AG04449 (cell line): ENCODE results near the gene STAT6.
"Not testable (repeated sequence)": the region's sequence is repeated elsewhere in the genome, so short reads cannot be mapped to it uniquely, and the experiment has no call there.

ENCODE experiments used
- CTCF ChIA-PET: fragments of 350-600 bp; formaldehyde crosslinking; extraction: SDS; loops from one replicate; lab custom pipeline; 2021; ENCODE audit warnings: antibody characterized with exemption; lab: Yijun Ruan, JAX
- POLR2A ChIA-PET: fragments of 400-600, 350-600 bp; formaldehyde crosslinking; extraction: SDS; loops from one replicate; lab custom pipeline; 2020; ENCODE audit warnings: antibody characterized with exemption, inconsistent platforms; lab: Yijun Ruan, JAX
- DNase-seq: peaks from one replicate; pipeline ENCODE4 v3.0.0-alpha.2; 2010; ENCODE audit warnings: low read depth, low spot score
- H3K4me3 ChIP-seq: 2 replicates; pipeline ENCODE4 v1.5.1; 2011; ENCODE audit warnings: low read depth, mild to moderate bottlenecking, control low read depth, low read length
- CTCF ChIP-seq: IDR thresholded peaks from one replicate; pipeline ENCODE4 v1.5.1; 2011; ENCODE audit warnings: mild to moderate bottlenecking, moderate library complexity, low read length, control low read depth, inconsistent platforms; ENCODE audit not compliant: insufficient read depth; ENCODE audit errors: missing control alignments

STAT6 gene

GRCh38 chr12:57127101-57127725 lies 16.1 kb upstream of the STAT6 start:
- POLR2A ChIA-PET: interaction anchor here (0.6 to 2.3 kb wide), 18 partner anchors 9 to 112 kb away, joined by 3 to 23 read pairs (median 4); partner anchors contain the start of genes LRP1-AS, NAB2 and STAT6
- no peak for DNase-seq
- CTCF ChIA-PET: interaction anchor here (1.0 to 24.7 kb wide), 10 partner anchors 11 to 115 kb away, joined by 3 to 874 read pairs (median 40); partner anchors contain the start of genes LRP1-AS, SHMT2 and STAT6
- peak overlapping the region; percentile 87 for H3K4me3 ChIP-seq
- TF ChIP-seq CTCF: no peak

- ChIA-PET POLR2A (interaction anchor here (2.3 kb wide), 1 partner anchor 15 kb away, joined by 23 read pairs; the partner anchor contains the start of gene STAT6), CTCF (interaction anchor here (2.9 to 24.7 kb wide), 8 partner anchors 10 to 116 kb away, joined by 12 to 874 read pairs (median 70); partner anchors contain the start of genes LRP1-AS, SHMT2 and STAT6)
- no peak for TF ChIP-seq CTCF
- no peak for DNase-seq
- H3K4me3 ChIP-seq: no peak overlapping the region
Observed at GRCh38 chr12:57126561-57126960, 15.4 kb upstream of the STAT6 start.

GRCh38 chr12:57126061-57126460 lies 14.9 kb upstream of the STAT6 start:
- no peak for DNase-seq
- ChIA-PET POLR2A (no interaction called here), CTCF (interaction anchor here (0.7 to 24.7 kb wide), 13 partner anchors 9 to 117 kb away, joined by 3 to 874 read pairs (median 20); partner anchors contain the start of genes LRP1-AS, SHMT2 and STAT6)
- no peak for TF ChIP-seq CTCF
- H3K4me3 ChIP-seq: no peak overlapping the region

GRCh38 chr12:57124261-57124877 lies 13.2 kb upstream of the STAT6 start:
- DNase-seq: no peak
- peak; percentile 88 for TF ChIP-seq CTCF
- no peak overlapping the region for H3K4me3 ChIP-seq
- ChIA-PET POLR2A (interaction anchor here (0.7 to 1.0 kb wide), 3 partner anchors 9 to 31 kb away, joined by 3 to 4 read pairs (median 3); no protein-coding TSS in a partner anchor), CTCF (interaction anchor here (0.7 to 24.7 kb wide), 42 partner anchors 7 to 454 kb away, joined by 3 to 874 read pairs (median 7); partner anchors contain the start of genes LRP1-AS, NEMP1, SHMT2 and STAC3)

GRCh38 chr12:57123813-57124212 lies 12.7 kb upstream of the STAT6 start:
- DNase-seq: no peak
- no peak for TF ChIP-seq CTCF
- ChIA-PET POLR2A (interaction anchor here (0.7 to 1.0 kb wide), 2 partner anchors 10 to 31 kb away, joined by 3 to 4 read pairs; no protein-coding TSS in a partner anchor), CTCF (interaction anchor here (0.9 to 24.7 kb wide), 42 partner anchors 7 to 454 kb away, joined by 3 to 874 read pairs (median 7); partner anchors contain the start of genes LRP1-AS, NEMP1, SHMT2 and STAC3)
- no peak overlapping the region for H3K4me3 ChIP-seq

GRCh38 chr12:57120718-57121117 lies 9.6 kb upstream of the STAT6 start:
- POLR2A ChIA-PET, H3K4me3 ChIP-seq, DNase-seq: not testable (repeated sequence)
- CTCF ChIA-PET: interaction anchor here (0.8 to 24.7 kb wide), 8 partner anchors 9 to 124 kb away, joined by 3 to 874 read pairs (median 22); partner anchors contain the start of gene STAT6
